T-helper 17 cell (primary cell): ENCODE data around the gene DSCAM. TPM values are rescaled to one million over a fixed set of nuclear protein-coding genes. Genes with fewer than 3 reads are reported as not detected.

Experiments
- ATAC-seq: fragments of 150-1000 bp; cut with Tn5 transposase; 2 replicates; pipeline ENCODE4 v1.10.0; 2021; ENCODE audit warnings: mild to moderate bottlenecking, moderate library complexity
- DNase-seq, 3 donors: peaks; one replicate each; pipeline versions ENCODE4 v3.0.0 to v3.0.0-alpha.2; 2020 to 2021
- H3K9me3 ChIP-seq: one replicate; pipeline ENCODE4 v1.7.0; 2013; ENCODE audit warnings: low read length, mild to moderate bottlenecking; ENCODE audit not compliant: control insufficient read depth, poor library complexity, severe bottlenecking
- H3K27ac Mint-ChIP-seq: one replicate; pipeline ENCODE4 v1.8.0; 2022; ENCODE audit warnings: mild to moderate bottlenecking, moderate library complexity, mixed read lengths
- H3K27me3 Mint-ChIP-seq: one replicate; pipeline ENCODE4 v1.8.0; 2022; ENCODE audit warnings: mixed read lengths
- H3K36me3 Mint-ChIP-seq: one replicate; pipeline ENCODE4 v1.8.0; 2022; ENCODE audit warnings: low read depth, mixed read lengths
- H3K4me1 Mint-ChIP-seq: one replicate; pipeline ENCODE4 v1.8.0; 2022; ENCODE audit warnings: mild to moderate bottlenecking, mixed read lengths
- H3K4me3 Mint-ChIP-seq: one replicate; pipeline ENCODE4 v1.8.0; 2022; ENCODE audit warnings: mild to moderate bottlenecking, moderate library complexity, mixed read lengths
- total RNA-seq, 4 donors: library from RNA in 2 of 4; stranded (reverse) in 2 of 4; gene quantifications; one replicate each; pipeline ENCODE4 v1.2.3 and lab custom pipeline; 2022 to 2026

The DSCAM gene
- total RNA-seq, 2 donors from 2014 or later: not detected

DNA sequence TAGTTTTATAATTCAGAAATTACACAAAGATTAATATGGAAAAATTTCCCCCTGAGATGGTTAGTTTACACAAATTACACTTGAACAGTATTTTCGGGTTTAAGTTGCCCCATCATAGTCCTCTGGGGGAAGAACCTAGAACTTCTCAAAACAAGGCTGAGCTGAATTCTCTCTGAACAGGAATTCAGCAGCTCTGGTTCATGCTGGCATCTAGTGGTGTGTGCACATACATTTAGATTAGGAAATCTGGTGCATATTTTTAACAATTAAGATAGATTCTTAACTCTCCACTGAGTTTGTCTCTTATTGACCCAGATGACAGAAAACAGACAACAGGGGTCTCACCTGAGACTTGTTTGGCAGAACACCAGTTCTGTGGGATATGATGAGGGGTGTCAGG, 410.7 kb downstream of the DSCAM start:
- Mint-ChIP-seq H3K27ac (no peak overlapping the region), H3K27me3 (no peaks in the 10 kb centered on the region), H3K36me3 (no peaks in the 10 kb centered on the region)

DNA sequence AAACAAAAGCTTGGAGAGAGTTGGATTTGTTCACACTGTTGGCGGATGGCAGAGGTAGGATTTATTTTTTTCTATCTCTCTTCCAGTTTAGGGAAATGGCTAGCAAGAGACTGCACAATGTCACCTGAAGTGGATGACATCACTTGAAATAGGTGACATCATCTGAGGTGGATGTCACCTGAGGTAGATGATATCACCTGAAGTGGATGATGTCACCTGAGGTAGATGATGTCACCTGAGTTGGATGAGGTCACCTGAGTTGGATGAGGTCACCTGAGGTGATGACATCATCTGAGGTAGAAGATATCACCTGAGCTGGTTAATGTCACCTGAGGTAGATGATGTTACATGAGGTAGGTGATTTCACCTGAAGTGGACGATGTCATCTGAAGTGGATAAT, 413.4 kb downstream of the DSCAM start:
- no peak overlapping the region for H3K4me3 Mint-ChIP-seq
- H3K27me3 Mint-ChIP-seq: no peaks in the 10 kb centered on the region
- H3K4me1 Mint-ChIP-seq: no peaks in the 10 kb centered on the region
- ATAC-seq: no peak
- H3K36me3 Mint-ChIP-seq: no peaks in the 10 kb centered on the region
- no peak overlapping the region for H3K27ac Mint-ChIP-seq
- DNase-seq: no peak
- H3K9me3 ChIP-seq: no peaks in the 10 kb centered on the region

More for the DNA sequence above, 410.7 kb downstream of the DSCAM start:
- no peaks in the 10 kb centered on the region for H3K9me3 ChIP-seq
- DNase-seq (no peak), ATAC-seq (no peak)
- Mint-ChIP-seq H3K4me1 (no peaks in the 10 kb centered on the region), H3K4me3 (no peak overlapping the region)

DNA sequence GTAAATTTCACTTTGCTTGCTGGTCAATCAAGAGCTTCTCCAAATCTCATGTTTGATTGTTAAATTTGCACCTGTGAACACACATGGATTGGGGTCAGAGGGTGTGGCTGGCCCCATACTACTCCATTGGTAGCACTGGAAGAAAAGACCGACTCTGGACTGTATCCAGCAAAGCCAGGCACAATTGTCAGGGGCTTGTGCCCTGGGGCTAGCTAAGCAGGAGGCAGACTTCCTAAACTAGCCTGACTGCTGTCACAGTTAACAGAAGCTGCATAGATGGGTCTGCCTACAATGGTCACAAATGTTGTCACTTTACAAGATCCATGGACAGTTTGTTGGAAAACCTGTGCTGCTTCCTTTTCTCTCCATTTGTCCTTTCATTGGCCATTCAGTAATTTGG, 421.0 kb downstream of the DSCAM start:
- no peaks in the 10 kb centered on the region for H3K4me1 Mint-ChIP-seq
- no peaks in the 10 kb centered on the region for H3K27me3 Mint-ChIP-seq
- no peak overlapping the region for H3K27ac Mint-ChIP-seq
- H3K4me3 Mint-ChIP-seq: no peak overlapping the region
- ATAC-seq (no peak), DNase-seq (no peak)
- H3K36me3 Mint-ChIP-seq: no peaks in the 10 kb centered on the region
- H3K9me3 ChIP-seq: no peaks in the 10 kb centered on the region

DNA sequence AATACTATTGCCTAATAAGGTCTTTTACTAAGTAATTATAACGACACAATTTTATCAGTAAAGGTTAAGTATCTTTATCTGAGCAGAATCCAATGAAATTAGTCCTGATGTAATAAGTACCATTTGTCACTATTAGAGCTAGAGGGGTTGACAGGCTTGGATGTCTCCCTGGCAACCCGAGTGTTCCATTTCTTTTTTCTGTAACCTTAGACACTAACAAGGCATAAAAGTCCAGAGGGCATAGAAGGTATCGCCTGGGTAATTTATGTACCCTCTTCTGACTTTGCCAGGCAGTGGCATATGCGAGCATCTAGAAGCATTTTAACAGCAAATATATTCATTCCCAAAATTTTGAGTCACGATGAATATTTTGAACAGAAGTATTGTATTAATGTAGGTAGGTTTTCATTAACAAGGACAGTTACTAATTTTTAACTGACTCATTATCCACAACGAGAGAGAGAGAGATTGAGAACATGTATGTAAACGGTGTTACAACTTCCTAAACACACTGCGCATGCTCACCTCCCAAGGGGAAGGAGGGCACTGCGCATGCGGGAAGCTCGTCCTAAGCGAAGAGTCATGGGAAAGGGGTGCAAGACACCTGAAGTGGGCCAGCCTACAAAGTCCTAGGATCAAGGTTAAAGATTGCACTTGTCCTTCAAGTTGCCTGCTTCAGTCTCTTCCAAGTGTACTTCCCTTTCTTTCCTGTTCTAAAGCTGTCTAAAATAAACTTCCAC, 423.9 kb downstream of the DSCAM start:
- Mint-ChIP-seq H3K4me1 (no peaks in the 10 kb centered on the region), H3K4me3 (no peak overlapping the region), H3K27ac (no peak overlapping the region), H3K36me3 (no peaks in the 10 kb centered on the region), H3K27me3 (no peaks in the 10 kb centered on the region)
- ATAC-seq (no peak), DNase-seq (no peak)
- no peaks in the 10 kb centered on the region for H3K9me3 ChIP-seq

DNA sequence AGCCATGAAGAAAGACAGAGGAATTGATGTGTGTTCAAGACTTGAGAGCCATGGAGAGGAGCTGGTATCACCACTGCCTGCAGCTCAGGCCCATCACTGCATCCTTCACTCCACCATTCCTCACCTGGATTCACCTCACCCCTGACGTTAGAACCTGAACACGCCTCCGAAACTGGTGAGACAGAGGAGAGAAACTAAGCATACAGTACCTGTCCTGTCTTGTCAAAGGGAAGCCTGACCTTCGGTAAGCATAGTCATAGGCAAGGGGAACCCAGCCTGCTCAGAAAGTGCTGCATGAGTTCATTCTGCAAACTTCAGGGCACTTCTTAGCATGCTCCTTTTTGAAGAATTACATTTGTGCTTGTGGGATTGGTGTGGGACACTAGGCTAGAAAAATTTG, 425.8 kb downstream of the DSCAM start:
- no peaks in the 10 kb centered on the region for H3K4me1 Mint-ChIP-seq
- no peak overlapping the region for H3K27ac Mint-ChIP-seq

DNA sequence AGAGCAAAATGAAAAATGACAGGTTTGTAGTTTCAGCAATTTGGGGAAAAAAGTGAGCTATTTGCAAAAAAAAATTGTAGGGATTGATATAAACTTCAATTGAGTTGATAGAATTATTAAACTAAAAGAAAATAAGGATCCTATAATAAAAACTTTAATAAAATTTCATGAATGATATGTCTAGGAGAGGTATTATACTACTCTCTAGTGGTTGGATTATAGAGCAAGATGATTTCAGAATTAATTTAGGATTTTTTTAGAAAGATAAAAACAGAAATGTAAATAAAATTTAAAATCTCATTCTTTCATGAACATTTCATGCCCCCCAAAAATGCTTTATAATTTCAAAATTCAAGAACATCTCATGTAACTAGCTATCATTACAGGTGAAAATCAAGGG, 430.4 kb downstream of the DSCAM start:
- ATAC-seq: no peak
- H3K9me3 ChIP-seq: no peaks in the 10 kb centered on the region
- Mint-ChIP-seq H3K27me3 (no peaks in the 10 kb centered on the region), H3K4me1 (no peaks in the 10 kb centered on the region), H3K4me3 (no peak overlapping the region), H3K36me3 (no peaks in the 10 kb centered on the region), H3K27ac (no peak overlapping the region)
- DNase-seq: no peak

More for the DNA sequence above, 425.8 kb downstream of the DSCAM start:
- ATAC-seq (no peak), DNase-seq (no peak)
- Mint-ChIP-seq H3K27me3 (no peaks in the 10 kb centered on the region), H3K4me3 (no peak overlapping the region), H3K36me3 (no peaks in the 10 kb centered on the region)
- no peaks in the 10 kb centered on the region for H3K9me3 ChIP-seq

DNA sequence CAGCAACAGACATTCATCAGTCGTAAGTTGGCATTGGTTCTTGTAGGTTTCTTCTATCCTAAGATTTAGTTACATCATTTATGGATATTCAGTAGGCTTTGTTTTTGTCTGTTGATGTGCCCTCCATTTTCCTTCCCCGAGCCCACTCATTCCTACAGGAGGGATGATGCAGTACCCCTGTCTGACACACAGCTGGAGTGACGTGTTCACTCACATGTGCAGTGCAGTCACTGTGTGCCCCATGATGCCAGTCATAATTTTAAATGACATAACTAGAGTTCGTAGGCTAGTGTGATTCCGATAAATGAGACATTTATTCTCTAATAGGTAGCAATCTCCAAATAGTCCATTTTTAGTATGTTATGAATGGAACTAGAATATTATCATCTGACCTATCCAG, 438.4 kb downstream of the DSCAM start:
- Mint-ChIP-seq H3K27me3 (no peaks in the 10 kb centered on the region), H3K27ac (no peak overlapping the region), H3K4me3 (no peak overlapping the region), H3K4me1 (no peaks in the 10 kb centered on the region), H3K36me3 (no peaks in the 10 kb centered on the region)
- ATAC-seq (no peak), DNase-seq (no peak)
- no peaks in the 10 kb centered on the region for H3K9me3 ChIP-seq

DNA sequence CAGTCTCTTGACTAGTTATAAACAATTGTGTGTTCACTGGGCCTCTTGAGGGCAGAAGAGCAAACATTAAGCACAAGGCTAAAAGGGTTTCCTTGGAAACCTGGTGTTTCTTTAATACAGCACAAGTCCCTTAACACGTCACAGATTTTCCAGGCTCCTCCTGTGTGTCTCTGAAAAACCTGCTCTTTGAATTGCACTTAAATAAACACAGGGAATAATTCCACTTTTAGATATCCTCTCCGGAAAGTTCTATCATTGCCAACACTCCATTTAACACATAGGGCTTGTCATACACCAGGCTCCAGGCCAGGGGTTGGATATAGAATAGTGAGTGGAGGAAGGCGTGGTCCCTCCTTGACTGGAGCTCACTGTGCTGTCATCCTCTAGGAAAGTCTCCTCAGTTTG, 442.6 kb downstream of the DSCAM start:
- no peaks in the 10 kb centered on the region for H3K9me3 ChIP-seq
- Mint-ChIP-seq H3K27ac (no peak overlapping the region), H3K27me3 (no peaks in the 10 kb centered on the region), H3K4me1 (no peaks in the 10 kb centered on the region), H3K36me3 (no peaks in the 10 kb centered on the region), H3K4me3 (no peak overlapping the region)
- ATAC-seq: no peak
- no peak for DNase-seq

DNA sequence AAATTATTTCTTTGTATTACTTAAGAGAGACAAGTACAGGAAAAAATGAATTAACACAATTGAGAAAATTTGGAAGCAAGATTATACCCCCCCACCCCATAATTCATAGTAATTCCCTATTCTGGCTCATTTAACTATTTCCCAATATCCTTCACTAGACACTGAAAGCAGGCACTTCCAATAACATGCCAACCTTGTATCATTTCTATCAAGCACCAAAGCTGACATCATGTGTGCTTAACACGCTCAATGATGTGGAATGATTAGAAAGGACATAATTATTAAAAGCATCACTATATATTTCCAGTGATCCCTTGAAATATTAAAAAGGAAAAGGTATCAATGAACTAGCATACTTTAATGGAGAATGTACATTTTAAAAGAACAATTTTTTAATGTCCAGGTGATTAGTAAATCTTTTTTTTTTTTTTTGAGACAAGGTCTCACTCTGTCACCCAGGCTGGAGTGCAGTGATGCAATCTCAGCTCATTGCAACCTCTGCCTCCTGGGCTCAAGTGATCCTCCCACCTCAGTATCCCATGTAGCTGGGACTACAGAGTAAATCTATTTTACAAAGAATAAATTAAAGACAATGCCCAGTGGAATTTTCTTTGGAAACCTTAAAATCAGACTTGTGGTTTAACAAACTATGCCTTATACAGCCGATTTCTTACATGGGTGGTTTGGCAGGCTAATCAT, 443.9 kb downstream of the DSCAM start:
- Mint-ChIP-seq H3K4me1 (no peaks in the 10 kb centered on the region), H3K27me3 (no peaks in the 10 kb centered on the region), H3K4me3 (no peak overlapping the region), H3K27ac (no peak overlapping the region), H3K36me3 (no peaks in the 10 kb centered on the region)
- DNase-seq (no peak), ATAC-seq (no peak)
- no peaks in the 10 kb centered on the region for H3K9me3 ChIP-seq

DNA sequence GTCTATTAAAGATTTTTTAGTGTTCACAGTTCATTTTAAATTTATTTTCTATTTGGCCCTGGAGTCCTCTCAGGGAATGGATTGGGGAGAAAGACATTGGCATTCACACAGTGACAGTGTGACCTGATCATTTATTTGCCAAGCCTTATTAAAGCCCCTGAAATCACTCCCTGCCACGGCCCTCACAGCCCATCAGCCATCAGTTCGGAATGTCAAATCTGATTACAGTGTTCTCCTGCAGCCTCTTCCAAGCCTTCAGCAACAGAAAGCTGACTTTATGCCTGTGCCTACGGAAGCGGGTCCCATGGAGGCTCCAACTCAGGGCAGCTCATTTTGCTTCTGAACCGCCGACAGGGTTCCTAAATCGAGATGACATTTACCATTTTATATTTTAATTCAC, 451.2 kb downstream of the DSCAM start:
- no peaks in the 10 kb centered on the region for H3K9me3 ChIP-seq
- DNase-seq (no peak), ATAC-seq (no peak)
- H3K36me3 Mint-ChIP-seq: no peaks in the 10 kb centered on the region
- no peak overlapping the region for H3K4me3 Mint-ChIP-seq
- H3K27ac Mint-ChIP-seq: no peak overlapping the region
- no peaks in the 10 kb centered on the region for H3K27me3 Mint-ChIP-seq
- no peaks in the 10 kb centered on the region for H3K4me1 Mint-ChIP-seq

DNA sequence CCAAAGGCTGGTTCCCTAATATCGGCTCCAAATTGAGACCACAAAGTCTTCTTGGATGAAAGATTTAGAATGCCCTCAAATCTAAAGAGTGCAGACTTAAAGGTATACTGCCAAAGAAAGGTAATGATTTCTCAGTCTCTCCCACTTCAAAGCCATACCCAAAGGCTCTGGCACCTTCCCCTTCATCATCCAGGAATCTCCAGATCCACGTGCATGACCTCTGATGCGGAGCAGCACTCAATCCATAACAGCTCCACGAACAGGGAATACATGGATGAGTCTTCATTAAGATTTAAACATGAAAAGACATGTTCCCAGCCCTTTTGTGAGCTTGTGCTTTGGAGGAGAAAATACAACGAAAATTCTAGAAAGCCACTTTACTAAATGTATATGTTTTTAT, 453.9 kb downstream of the DSCAM start:
- Mint-ChIP-seq H3K36me3 (no peaks in the 10 kb centered on the region), H3K27me3 (no peaks in the 10 kb centered on the region), H3K4me1 (no peaks in the 10 kb centered on the region), H3K4me3 (no peak overlapping the region), H3K27ac (no peak overlapping the region)
- DNase-seq: no peak
- no peak for ATAC-seq
- H3K9me3 ChIP-seq: no peaks in the 10 kb centered on the region

DNA sequence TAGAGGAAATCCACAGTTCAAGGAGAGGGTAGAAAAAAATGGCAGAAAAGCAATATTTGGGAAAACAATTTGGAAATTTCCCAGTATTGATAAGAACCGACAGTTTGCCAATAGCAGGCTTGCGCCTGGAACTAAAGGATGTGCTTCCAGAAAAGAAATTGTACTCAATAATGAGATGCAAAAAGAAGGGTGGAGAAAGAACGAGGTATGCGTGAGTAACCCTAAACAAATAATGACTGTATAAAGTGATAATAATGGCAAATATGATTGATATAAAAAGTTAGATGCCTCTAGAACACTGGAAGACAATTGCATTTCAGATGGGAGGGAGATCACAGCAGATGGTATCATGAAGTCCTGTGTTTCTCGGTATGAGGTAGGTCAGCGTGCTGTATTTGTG, 458.9 kb downstream of the DSCAM start:
- no peak overlapping the region for H3K27ac Mint-ChIP-seq
- H3K9me3 ChIP-seq: no peaks in the 10 kb centered on the region
- no peak for DNase-seq
- H3K4me3 Mint-ChIP-seq: no peak overlapping the region
- ATAC-seq: no peak
- no peaks in the 10 kb centered on the region for H3K27me3 Mint-ChIP-seq
- no peaks in the 10 kb centered on the region for H3K4me1 Mint-ChIP-seq
- no peaks in the 10 kb centered on the region for H3K36me3 Mint-ChIP-seq

DNA sequence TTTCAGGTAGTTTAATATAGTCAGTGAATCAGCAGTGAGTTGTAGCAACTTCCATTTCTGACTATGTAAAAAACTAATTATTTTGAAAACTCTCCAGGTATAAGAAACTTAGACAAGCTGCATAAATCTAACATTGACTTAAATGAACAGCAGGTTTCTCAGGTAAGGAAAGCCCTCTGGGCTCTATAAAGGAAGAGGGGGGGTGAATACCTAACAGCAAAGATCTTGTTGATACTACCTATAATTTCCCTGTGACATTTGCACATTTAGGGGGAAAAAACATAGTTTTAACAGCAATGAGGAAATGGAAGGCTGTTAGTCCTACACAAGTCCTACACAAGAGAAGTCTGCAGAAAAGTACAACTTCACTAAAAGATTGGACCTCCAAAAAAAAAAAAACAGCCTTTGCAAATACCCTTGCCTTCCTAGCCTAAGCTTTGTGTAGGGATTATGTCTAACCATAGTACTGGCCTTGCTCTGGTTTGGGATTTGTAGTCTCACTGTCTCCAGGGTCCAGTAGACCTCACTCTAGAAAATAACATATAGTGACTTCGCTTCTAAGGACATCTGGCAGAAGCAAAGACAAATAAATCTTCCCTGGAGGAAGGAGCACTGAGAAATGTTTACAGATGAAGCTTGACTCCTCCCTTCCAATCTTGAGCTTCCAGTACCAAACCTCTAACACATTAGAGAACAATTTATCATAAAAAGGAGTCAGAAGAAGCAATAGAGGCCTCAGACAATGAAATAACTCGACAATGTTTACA, 459.8 kb downstream of the DSCAM start:
- H3K27ac Mint-ChIP-seq: no peak overlapping the region
- no peak overlapping the region for H3K4me3 Mint-ChIP-seq
- H3K27me3 Mint-ChIP-seq: no peaks in the 10 kb centered on the region
- H3K9me3 ChIP-seq: no peaks in the 10 kb centered on the region
- ATAC-seq (no peak), DNase-seq (no peak)
- no peaks in the 10 kb centered on the region for H3K4me1 Mint-ChIP-seq
- no peaks in the 10 kb centered on the region for H3K36me3 Mint-ChIP-seq
